ENCODE results near the gene FAM72C.
"Not testable (repeated sequence)": the region's sequence is repeated elsewhere in the genome, so short reads cannot be mapped to it uniquely, and the experiment has no call there.

The FAM72C gene

GRCh38 chr1:143971924-143972700 lies at the start of gene FAM72C:
FAM72C (minus strand) TSS chr1:143971986; CDS start chr1:143971141, 845 bp downstream.
- DNase-seq (ENCODE audit: low read depth in 2 of 3, low spot score in 1 of 3): not testable (repeated sequence)

DNA sequence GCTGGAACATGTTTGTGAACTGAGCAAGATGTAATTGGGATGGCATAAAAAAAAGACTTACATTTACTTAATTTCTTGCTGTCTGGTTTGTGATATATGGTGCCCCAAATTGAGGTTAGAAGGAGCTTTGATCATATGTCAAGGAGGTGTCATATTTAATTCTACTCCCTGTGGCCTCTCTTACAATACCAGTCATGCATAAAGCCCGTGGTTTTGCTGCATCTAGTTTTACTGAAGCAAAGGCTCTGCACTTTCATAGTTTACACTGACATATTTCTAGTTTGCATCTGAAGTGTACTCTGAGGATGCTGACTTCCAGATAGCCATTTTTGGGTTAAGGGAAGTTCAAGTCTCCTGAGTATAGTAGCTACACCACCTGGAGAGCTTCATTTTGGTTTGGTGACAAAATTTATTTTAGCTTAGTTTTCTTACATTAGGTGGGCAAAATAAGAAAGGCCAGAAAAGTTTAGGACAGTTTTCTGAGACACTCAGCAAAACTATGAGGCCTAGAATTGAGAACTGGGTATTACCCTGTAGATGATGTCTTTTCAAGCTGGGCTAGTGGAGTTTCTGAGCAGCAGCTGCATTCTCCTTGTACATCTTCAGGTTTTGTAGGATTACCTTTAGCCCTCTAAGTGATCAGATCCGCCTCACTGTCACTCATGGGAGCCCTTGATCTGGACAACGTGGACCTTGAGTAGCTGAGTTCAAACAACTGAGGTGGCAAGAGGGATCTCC lies 48.4 kb upstream of the FAM72C start:
- DNase-seq (ENCODE audit: low read depth in 2 of 3, low spot score in 1 of 3): not testable (repeated sequence)

GRCh38 chr1:144019101-144019500 lies 47.3 kb upstream of the FAM72C start:
- not testable (repeated sequence) for DNase-seq (ENCODE audit: low read depth in 2 of 3, low spot score in 1 of 3)

- DNase-seq (ENCODE audit: low read depth in 2 of 3, low spot score in 1 of 3): not testable (repeated sequence)
These were observed 43.6 kb upstream of the FAM72C start for GRCh38 chr1:144015180-144015966.

DNA sequence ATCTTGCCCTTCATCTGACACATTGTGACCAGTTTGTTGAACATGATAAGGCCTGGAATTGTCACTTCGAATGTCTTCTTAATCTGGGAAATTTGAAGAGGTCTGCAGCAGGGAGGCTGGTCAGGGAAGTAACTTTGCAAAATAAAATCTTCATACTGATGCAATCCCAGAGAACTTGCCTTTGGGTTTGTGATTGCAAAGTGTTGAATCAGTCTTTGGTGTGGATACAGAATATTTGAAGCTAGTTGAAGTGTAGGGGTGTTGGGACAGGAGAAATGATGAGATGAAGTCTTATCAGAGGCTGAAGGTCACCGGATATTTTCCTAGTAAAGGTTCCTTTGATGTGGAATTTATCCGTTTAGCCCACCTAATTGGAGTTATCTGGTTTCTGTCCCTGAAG lies 42.7 kb upstream of the FAM72C start:
- not testable (repeated sequence) for DNase-seq (ENCODE audit: low read depth in 2 of 3, low spot score in 1 of 3)

DNA sequence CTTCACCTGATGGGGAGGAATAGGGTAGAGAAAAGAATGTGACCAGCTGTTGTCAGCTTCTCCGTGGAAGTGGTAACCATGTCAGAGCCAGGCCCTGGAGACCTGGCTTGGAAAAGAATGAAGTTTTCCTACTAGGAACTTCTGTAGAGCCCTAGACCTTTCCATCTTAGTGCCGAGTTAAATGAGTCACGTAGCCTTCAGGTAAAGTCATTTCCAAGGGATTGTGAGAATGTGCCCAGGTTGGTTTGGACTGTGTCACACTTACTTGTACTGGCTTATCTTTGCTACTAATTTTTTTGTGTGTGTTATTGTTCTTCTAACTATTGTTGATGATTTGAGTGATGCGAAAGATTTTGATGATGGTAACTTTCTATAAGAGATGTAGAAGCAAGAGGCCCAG lies 42.3 kb upstream of the FAM72C start:
- not testable (repeated sequence) for DNase-seq (ENCODE audit: low read depth in 2 of 3, low spot score in 1 of 3)

DNA sequence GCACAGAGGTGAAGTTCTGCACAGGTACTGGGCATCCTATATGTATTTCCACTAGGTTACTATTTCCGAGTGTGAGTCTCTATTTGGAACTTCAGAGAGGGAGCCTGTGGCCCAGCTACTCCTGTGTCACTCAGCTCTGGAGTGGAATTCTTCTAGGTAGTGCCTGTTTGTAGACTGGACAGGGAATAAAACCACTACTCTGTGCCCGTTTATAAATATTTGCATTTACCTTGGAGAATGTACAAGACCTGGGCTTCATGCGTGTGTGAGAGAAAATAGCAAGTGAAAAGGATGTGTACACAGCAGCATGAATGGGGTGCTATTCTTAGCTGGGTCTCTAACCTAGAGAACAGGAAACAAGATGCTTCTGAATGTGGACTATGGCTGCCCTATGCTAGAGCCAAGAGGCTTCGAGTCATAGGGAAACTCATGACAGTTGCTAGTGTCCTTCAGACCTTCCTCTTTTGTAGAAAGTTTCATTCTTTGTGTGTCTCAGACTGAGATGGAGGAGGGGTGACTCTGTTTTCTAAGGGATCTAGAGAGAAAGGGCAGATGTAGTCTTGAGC lies 40.5 kb upstream of the FAM72C start:
- DNase-seq (ENCODE audit: low read depth in 2 of 3, low spot score in 1 of 3): not testable (repeated sequence)

DNA sequence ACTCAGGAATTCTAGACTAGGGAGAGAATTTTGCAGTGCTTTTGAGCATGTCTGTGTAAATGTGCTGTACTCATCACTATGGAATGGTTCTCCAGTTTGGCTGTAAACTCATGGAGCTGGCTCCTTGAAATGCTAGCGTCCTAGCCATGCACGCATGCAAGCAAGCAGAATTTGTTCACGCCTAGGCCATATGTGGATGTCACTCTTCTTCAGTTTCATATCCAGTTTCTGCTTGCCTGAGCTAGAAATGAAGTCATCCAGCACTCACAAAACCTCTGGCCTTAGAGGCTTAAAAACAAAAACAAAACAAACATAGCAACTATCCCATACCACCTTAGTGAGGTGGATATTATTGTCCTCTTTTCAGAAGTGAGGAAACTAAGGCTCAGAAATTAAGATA lies 37.6 kb upstream of the FAM72C start:
- not testable (repeated sequence) for DNase-seq (ENCODE audit: low read depth in 2 of 3, low spot score in 1 of 3)

DNA sequence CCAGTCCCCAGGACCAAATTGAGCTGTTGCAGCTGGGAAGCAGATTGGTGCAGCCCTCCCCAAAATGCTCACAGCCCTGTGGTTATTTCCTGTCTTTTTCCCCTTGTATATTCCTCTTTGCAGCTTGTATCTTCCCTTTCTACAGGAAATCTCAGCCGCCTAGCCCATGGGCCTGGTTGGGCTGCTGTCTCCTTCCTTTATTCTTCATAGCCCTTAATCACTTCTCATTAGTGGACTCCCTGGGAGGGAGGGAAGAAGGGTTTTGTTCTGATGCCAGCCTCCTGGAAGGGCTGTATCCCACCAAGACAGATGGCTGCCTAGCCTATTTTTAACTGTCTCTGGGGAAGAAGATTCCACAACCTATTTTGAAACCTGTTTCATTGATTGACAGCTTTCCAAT lies 32.5 kb upstream of the FAM72C start:
- not testable (repeated sequence) for DNase-seq (ENCODE audit: low read depth in 2 of 3, low spot score in 1 of 3)

GRCh38 chr1:144003306-144004029 lies 31.7 kb upstream of the FAM72C start:
- not testable (repeated sequence) for DNase-seq (ENCODE audit: low read depth in 2 of 3, low spot score in 1 of 3)

GRCh38 chr1:144002141-144002881 lies 30.5 kb upstream of the FAM72C start:
- not testable (repeated sequence) for DNase-seq (ENCODE audit: low read depth in 2 of 3, low spot score in 1 of 3)

- not testable (repeated sequence) for DNase-seq (ENCODE audit: low read depth in 2 of 3, low spot score in 1 of 3)
These were observed 29.3 kb upstream of the FAM72C start for GRCh38 chr1:144001077-144001476.

- DNase-seq (ENCODE audit: low read depth in 2 of 3, low spot score in 1 of 3): not testable (repeated sequence)
These were observed 24.2 kb upstream of the FAM72C start for GRCh38 chr1:143996020-143996419.

DNA sequence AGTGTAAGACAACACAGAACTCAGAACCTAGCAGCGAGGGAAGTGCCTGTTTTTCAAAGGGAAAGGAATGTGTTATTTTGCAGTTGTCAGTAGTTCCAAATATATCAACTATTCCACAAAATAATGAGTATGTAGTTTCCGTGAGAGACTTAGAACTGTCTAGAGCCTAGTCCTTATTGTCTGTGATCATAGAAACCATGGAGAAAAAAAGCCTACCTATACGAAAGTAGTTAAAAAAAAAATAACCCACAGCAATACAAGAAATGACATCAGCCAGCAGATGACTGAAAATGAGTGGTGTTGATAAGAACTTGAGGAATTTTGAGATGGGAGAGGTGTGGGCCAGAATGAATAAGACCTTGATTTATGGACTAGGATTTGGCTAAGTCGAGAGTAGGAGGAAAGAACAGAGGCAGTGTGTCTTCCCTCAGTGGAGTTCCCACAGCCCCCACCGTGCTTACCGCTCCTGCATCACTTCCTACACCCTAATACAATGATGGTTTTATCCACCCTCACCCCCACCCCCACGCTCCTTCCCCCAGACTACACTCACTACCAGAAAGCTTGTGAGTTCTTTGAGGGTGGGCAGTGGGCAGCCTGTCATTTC lies 21.6 kb upstream of the FAM72C start:
- not testable (repeated sequence) for DNase-seq (ENCODE audit: low read depth in 2 of 3, low spot score in 1 of 3)

GRCh38 chr1:143990699-143991098 lies 18.9 kb upstream of the FAM72C start:
- not testable (repeated sequence) for DNase-seq (ENCODE audit: low read depth in 2 of 3, low spot score in 1 of 3)

DNA sequence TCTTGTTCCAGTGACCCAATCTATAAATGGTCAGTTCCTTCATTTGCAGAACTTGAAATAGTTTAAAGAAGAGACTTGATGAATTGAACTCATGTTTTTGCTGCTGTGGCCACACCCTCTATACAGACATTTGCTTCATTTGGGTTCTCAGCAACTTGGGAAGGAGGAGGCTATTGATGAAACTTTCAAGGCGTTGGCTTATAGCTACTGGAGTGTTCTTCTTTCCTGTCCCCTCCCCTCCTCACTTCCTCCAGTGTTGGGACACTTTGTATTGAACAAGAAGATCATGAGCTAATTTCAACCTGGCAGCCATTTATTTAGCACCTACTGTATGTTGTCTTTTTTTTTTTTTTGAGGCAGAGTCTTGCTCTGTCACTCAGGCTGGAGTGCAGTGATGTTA lies 17.9 kb upstream of the FAM72C start:
- not testable (repeated sequence) for DNase-seq (ENCODE audit: low read depth in 2 of 3, low spot score in 1 of 3)

DNA sequence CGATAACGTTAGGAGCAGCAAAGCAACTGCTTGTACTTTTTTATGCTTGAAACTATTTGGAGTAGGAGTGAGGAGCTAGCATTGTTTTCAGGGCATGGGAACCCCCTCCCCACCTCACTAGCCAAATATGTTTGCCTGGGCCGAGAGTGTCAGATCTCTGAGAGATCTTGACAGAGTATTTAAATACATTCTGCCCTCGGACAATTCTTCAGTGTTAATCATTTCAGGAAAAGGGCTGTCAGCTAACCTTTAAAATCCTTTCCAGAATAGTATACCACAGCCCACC lies 17.6 kb upstream of the FAM72C start:
- not testable (repeated sequence) for DNase-seq (ENCODE audit: low read depth in 2 of 3, low spot score in 1 of 3)

GRCh38 chr1:143988602-143989426 lies 17.0 kb upstream of the FAM72C start:
- not testable (repeated sequence) for DNase-seq (ENCODE audit: low read depth in 2 of 3, low spot score in 1 of 3)

DNA sequence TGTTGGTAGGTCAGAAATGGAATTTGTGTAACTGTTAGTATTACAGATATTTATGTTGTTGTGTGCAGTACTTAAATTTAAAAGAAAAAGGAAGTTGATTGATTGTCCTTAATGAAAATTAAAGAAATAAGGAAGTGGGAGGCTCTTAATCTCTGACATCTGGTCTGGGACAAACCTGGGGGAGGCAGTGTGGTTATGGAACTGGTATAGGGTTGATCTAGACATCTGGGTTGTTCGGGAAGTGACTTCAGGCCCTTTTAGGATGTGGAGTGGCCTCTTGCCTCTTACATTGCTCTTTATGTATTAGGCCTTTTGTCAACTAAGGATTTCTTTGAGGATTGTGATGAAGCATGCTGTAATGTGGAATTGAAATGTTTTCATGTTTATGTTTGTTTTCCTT lies 16.1 kb upstream of the FAM72C start:
- DNase-seq (ENCODE audit: low read depth in 2 of 3, low spot score in 1 of 3): not testable (repeated sequence)

Data from stimulated activated CD4-positive, alpha-beta T cell treated with anti-CD3 and anti-CD28 coated beads, Interleukin-12 subunit alpha, Interleukin-12 subunit beta, amount 100 ng/mL, for 48 hours (primary cell).